Activated CD4-positive, alpha-beta memory T cell treated with anti-CD3 and anti-CD28 coated beads, Interleukin-2, amount 10 ng/mL, durations not matched to agents 7 days and 5 days (primary cell): Measurements from ENCODE around the gene TMC1. TPM values are rescaled to one million over a fixed set of nuclear protein-coding genes. Genes with fewer than 3 reads are reported as not detected.
"Not testable (repeated sequence)": the region's sequence is repeated elsewhere in the genome, so short reads cannot be mapped to it uniquely, and the experiment has no call there.

ENCODE experiments used
- CTCF ChIA-PET: fragments of 350-600 bp; sonication (Branson Sonifier 250); formaldehyde crosslinking; loops from one replicate; lab custom pipeline; 2021; ENCODE audit warnings: antibody characterized with exemption, inconsistent platforms; lab: Charles Lee
- POLR2A ChIA-PET: fragments of 350-600 bp; sonication (Branson Sonifier 250); formaldehyde crosslinking; loops from one replicate; lab custom pipeline; 2021; ENCODE audit warnings: antibody characterized with exemption; lab: Charles Lee
- DNase-seq: peaks from one replicate; pipeline ENCODE4 v3.0.0-alpha.2; 2020
- H3K27ac Mint-ChIP-seq: one replicate; pipeline ENCODE4 v1.8.0; 2021; ENCODE audit warnings: mild to moderate bottlenecking, mixed read lengths
- H3K27me3 Mint-ChIP-seq: one replicate; pipeline ENCODE4 v1.8.0; 2021; ENCODE audit warnings: mixed read lengths
- H3K36me3 Mint-ChIP-seq: one replicate; pipeline ENCODE4 v1.8.0; 2021; ENCODE audit warnings: low read depth, mixed read lengths
- H3K4me1 Mint-ChIP-seq: one replicate; pipeline ENCODE4 v1.8.0; 2021; ENCODE audit warnings: mixed read lengths
- H3K4me3 Mint-ChIP-seq: one replicate; pipeline ENCODE4 v1.8.0; 2021; ENCODE audit warnings: mild to moderate bottlenecking, mixed read lengths
- H3K9me3 Mint-ChIP-seq: one replicate; pipeline ENCODE4 v1.8.0; 2021; ENCODE audit warnings: mixed read lengths
- total RNA-seq, 2 experiments: library from RNA; stranded (reverse); gene quantifications; one replicate each; pipeline ENCODE4 v1.2.3, GENCODE V29; 2021

Gene TMC1
- total RNA-seq, 2 experiments from 2014 or later = 0.28 TPM; not detected in 1

DNA sequence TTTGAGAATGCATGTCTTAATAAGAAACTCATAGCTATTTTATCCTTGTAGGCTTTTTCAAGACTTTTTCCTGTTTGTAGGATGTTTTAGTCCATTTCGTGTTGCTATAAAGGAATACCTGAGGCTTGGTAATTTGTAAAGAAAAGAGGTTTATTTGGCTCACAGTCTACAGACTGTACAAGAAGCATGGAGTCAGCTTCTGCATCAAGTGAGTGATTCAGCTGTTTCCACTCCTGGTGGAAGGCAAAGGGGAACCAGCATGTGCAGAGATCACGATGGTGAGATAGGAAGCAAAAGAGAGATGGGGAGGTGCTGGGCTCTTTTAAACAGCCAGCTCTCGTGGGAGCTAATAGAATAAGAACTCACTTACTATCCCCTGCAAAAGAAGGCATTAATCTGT lies 254.2 kb downstream of the TMC1 start:
- ChIA-PET POLR2A (no interaction called here), CTCF (no interaction called here)
- Mint-ChIP-seq H3K27ac (no peak overlapping the region), H3K27me3 (peaks cover 5% of the 10 kb centered on the region), H3K4me3 (no peak overlapping the region), H3K4me1 (no peaks in the 10 kb centered on the region), H3K36me3 (no peaks in the 10 kb centered on the region), H3K9me3 (no peaks in the 10 kb centered on the region)
- DNase-seq = no peak

DNA sequence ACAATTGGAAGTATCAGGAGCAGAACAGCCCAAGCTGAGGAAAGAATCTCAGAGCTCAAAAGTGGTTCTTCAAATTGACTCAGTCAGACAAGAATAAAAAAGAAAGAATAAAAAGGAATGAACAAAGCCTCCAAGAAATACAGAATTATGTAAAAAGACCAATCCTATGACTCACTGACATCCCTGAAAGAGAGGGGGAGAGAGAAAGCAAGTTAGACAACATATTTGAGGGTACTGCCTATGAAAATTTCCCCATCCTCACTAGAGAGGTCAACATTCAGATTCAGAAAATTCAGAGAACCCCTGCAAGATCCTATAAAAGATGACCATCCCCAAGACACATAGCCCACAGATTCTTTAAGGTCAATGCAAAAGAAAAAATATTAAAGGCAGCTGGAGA lies 258.2 kb downstream of the TMC1 start:
- CTCF ChIA-PET = no interaction called here
- Mint-ChIP-seq H3K27me3 (peaks cover 14% of the 10 kb centered on the region), H3K4me1 (no peaks in the 10 kb centered on the region), H3K36me3 (no peaks in the 10 kb centered on the region), H3K4me3 (no peak overlapping the region), H3K9me3 (no peaks in the 10 kb centered on the region), H3K27ac (no peak overlapping the region)
- no peak for DNase-seq
- POLR2A ChIA-PET = no interaction called here

DNA sequence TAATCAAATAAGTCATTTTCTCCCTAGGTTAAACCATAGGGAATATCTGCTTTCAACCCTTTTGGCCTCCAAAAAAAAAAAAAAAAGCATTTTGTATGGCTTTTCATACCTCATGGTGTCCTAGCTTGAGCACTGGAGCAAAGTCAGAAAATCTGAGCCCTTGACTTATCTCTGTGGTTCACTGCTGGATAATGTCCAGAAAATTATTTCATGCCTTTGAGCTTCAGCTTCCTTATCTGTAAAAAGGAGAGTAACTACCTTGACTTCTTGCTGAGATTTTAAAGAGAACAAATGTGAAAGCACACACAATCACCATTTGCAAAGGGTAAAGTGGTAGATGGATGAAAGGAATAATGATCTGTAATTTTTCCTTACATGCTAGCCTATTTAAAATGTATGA lies 265.5 kb downstream of the TMC1 start:
- ChIA-PET POLR2A (no interaction called here), CTCF (no interaction called here)
- no peaks in the 10 kb centered on the region for H3K9me3 Mint-ChIP-seq
- H3K27ac Mint-ChIP-seq = no peak overlapping the region
- H3K4me1 Mint-ChIP-seq = no peaks in the 10 kb centered on the region
- no peak overlapping the region for H3K4me3 Mint-ChIP-seq
- H3K27me3 Mint-ChIP-seq = peaks cover 9% of the 10 kb centered on the region
- DNase-seq = no peak
- no peaks in the 10 kb centered on the region for H3K36me3 Mint-ChIP-seq

DNA sequence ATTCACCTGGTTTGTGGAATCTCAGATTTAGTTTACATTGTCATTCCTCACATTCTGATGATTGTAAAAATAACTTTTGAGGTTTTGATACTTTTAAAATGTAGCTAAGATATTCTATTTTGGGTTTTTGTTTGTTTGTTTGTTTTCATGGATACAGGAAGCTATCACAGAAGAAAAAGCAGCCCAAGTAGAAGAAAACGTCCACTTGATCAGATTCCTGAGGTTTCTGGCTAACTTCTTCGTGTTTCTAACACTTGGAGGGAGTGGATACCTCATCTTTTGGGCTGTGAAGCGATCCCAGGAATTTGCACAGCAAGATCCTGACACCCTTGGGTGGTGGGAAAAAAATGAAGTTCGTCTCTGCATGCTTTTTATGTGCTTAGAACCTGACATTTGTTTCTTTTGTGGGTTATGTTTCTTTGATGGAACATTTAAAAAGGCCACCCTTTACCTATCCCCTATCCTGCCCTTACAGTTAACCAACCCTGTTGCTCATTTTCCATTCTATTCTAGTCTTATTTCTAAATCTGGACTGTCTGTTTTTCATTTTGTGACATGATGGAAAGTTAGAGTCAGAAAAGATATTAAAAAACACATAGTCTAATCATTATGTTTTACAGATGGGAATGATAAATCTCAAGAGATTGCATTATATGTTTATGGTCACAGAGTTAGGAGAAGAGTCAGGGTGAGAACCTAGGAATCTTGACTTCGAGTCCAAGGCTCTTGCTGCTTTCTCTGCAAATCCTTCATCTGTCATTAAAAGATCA lies 267.7 kb downstream of the TMC1 start:
- ChIA-PET CTCF (no interaction called here), POLR2A (no interaction called here)
- H3K36me3 Mint-ChIP-seq = no peaks in the 10 kb centered on the region
- H3K4me1 Mint-ChIP-seq = no peaks in the 10 kb centered on the region
- H3K9me3 Mint-ChIP-seq = no peaks in the 10 kb centered on the region
- no peak for DNase-seq
- no peak overlapping the region for H3K4me3 Mint-ChIP-seq
- peaks cover 2% of the 10 kb centered on the region for H3K27me3 Mint-ChIP-seq
- no peak overlapping the region for H3K27ac Mint-ChIP-seq

DNA sequence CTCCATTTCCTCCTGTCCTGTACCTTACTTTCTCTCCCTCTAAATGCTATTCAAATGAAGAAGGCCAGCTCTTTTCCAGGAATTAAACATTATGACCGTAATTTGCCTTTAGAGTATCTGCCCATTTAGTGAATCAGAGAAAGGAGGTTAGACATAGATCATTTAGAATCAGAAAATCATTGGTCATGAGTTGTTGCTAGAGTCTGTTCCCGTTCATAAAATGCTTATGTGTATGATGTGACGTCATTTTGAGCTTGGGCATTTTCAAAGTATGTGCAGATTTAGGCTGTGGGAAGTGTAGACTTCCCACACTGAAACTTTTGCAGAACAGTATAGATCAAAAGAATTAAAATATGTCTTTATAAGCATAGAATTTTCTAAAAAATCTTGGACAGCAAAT lies 268.5 kb downstream of the TMC1 start:
- H3K4me3 Mint-ChIP-seq = no peak overlapping the region
- H3K27me3 Mint-ChIP-seq = no peaks in the 10 kb centered on the region
- POLR2A ChIA-PET = no interaction called here
- CTCF ChIA-PET = no interaction called here
- H3K9me3 Mint-ChIP-seq = no peaks in the 10 kb centered on the region
- DNase-seq = no peak
- no peaks in the 10 kb centered on the region for H3K4me1 Mint-ChIP-seq
- no peak overlapping the region for H3K27ac Mint-ChIP-seq
- no peaks in the 10 kb centered on the region for H3K36me3 Mint-ChIP-seq

DNA sequence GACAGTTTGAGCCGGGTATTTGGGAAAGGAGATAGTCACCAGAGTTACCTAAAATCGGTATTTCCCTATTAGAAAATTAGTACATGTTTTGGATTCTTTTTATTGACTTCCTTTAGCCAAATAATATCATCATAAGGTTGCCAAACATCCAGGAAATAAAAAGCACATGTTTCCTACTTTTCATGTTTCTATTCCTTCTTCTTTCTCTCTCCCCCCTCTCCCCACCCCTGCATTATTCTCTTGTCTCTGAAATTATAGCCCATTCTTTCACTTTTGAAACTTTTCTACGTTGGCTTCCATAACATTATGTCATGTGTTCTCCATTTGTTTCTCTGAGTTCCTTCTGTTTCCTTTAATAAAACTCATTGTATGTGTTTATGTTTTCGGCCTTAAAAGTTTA lies 269.6 kb downstream of the TMC1 start:
- Mint-ChIP-seq H3K9me3 (no peaks in the 10 kb centered on the region), H3K27me3 (no peaks in the 10 kb centered on the region), H3K27ac (no peak overlapping the region), H3K4me1 (no peaks in the 10 kb centered on the region), H3K36me3 (no peaks in the 10 kb centered on the region), H3K4me3 (no peak overlapping the region)
- DNase-seq = no peak
- POLR2A ChIA-PET = no interaction called here
- CTCF ChIA-PET = no interaction called here

DNA sequence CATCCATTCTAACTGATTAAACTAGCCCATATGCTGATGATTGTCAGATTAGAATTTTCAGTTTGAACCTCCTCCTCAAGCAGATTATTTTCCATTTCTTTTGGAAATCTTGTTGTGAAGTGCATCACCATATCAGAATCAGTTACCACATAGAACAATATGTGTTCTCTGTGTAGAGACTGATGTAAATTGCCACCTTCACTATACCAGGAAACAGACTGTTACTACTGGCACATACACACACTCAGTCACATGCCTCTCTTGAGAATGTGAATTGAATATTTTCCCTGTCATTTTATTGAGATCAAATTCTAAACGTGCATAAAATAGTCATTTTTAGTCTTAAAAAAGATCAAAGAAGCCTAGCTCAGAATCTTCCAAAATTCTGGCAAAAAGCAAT lies 270.0 kb downstream of the TMC1 start:
- DNase-seq = no peak
- Mint-ChIP-seq H3K9me3 (no peaks in the 10 kb centered on the region), H3K27me3 (no peaks in the 10 kb centered on the region), H3K4me1 (no peaks in the 10 kb centered on the region), H3K27ac (no peak overlapping the region), H3K36me3 (no peaks in the 10 kb centered on the region), H3K4me3 (no peak overlapping the region)
- ChIA-PET CTCF (no interaction called here), POLR2A (no interaction called here)

DNA sequence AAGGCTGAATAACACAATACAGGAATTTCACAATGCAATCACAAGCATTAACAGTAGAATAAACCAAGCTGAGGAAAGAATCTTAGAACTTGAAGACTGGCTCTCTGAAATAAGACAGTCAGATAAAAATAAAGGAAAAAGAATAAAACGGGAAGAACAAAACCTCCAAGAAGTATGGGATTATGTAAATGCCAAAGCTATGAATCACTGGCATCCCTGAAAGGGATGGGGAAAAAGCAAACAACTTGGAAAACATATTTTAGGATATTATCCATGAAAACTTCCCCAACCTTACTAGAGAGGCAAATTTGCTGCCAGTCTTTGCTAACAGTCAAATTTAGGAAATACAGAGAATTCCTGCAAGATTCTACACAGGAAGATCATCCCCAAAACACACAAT lies 273.5 kb downstream of the TMC1 start:
- POLR2A ChIA-PET = no interaction called here
- H3K9me3 Mint-ChIP-seq = no peaks in the 10 kb centered on the region

DNA sequence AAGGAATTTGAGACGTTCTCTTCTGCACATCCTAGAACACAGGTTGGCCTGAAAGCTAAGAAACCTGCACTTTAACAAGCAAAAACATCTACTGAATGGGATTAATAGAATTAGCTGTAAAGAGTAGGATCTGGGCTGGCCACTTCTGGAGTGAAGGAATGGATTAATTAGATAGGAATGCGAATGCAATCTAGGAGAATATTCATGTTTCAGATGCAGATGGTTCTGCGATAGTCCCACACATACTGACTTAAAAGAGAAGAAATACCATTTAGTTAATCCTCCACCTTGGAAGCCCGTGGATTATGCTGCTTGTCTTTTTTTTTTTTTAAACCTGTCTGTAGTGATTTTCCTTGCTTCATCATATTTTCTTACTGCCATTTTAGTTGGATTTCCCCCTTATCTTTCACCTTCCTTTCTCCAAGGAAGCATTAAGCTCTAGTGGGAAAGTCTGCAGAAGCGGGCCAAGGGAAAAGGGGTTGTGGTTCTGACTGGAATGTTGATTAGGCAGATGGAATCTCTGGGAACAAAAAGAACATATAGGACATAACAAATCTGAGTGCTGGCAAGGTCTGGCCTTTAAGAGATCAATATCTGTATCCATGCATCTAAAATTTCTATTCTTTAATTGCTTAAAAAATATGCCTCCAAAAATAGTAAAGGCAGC lies 279.1 kb downstream of the TMC1 start:
- ChIA-PET CTCF (no interaction called here), POLR2A (no interaction called here)
- no peaks in the 10 kb centered on the region for H3K36me3 Mint-ChIP-seq
- DNase-seq = no peak
- H3K4me1 Mint-ChIP-seq = no peaks in the 10 kb centered on the region
- peaks cover 10% of the 10 kb centered on the region for H3K27me3 Mint-ChIP-seq
- no peak overlapping the region for H3K4me3 Mint-ChIP-seq
- H3K9me3 Mint-ChIP-seq = no peaks in the 10 kb centered on the region
- no peak overlapping the region for H3K27ac Mint-ChIP-seq

More for the DNA sequence above, 273.5 kb downstream of the TMC1 start:
- Mint-ChIP-seq H3K27ac (no peak overlapping the region), H3K4me3 (no peak overlapping the region), H3K27me3 (peaks cover 5% of the 10 kb centered on the region), H3K36me3 (no peaks in the 10 kb centered on the region), H3K4me1 (no peaks in the 10 kb centered on the region)
- no peak for DNase-seq
- CTCF ChIA-PET = no interaction called here

DNA sequence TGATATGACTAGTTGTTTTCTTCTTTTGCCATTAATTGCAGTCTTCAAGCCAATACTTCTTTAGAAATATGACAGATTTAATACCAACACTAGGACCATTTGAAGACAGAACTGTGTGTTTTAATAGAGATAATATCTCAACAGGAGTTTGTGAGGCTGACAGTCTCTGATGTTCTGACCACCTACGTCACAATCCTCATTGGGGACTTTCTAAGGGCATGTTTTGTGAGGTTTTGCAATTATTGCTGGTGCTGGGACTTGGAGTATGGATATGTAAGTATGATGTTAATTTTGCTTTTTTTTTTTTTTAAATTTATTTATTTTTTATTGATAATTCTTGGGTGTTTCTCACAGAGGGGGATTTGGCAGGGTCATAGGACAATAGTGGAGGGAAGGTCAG lies 283.8 kb downstream of the TMC1 start:
- CTCF ChIA-PET = no interaction called here
- H3K4me1 Mint-ChIP-seq = no peaks in the 10 kb centered on the region
- POLR2A ChIA-PET = no interaction called here
- no peaks in the 10 kb centered on the region for H3K36me3 Mint-ChIP-seq
- no peak overlapping the region for H3K27ac Mint-ChIP-seq
- no peaks in the 10 kb centered on the region for H3K9me3 Mint-ChIP-seq
- H3K4me3 Mint-ChIP-seq = no peak overlapping the region
- DNase-seq = no peak
- H3K27me3 Mint-ChIP-seq = peaks cover 5% of the 10 kb centered on the region

DNA sequence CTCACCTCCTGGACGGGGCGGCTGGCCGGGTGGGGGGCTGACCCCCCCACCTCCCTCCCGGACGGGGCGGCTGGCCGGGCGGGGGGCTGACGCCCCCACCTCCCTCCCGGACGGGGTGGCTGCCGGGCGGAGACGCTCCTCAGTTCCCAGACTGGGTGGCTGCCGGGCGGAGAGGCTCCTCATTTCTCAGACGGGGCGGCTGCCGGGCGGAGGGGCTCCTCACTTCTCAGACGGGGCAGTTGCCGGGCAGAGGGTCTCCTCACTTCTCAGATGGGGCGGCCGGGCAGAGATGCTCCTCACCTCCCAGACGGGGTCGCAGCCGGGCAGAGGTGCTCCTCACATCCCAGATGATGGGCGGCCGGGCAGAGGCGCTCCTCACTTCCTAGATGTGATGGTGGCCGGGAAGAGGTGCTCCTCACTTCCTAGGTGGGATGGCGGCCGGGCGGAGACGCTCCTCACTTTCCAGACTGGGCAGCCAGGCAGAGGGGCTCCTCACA lies 285.0 kb downstream of the TMC1 start:
- H3K9me3 Mint-ChIP-seq, CTCF ChIA-PET, H3K27me3 Mint-ChIP-seq, H3K27ac Mint-ChIP-seq, H3K36me3 Mint-ChIP-seq, H3K4me1 Mint-ChIP-seq, POLR2A ChIA-PET, DNase-seq, H3K4me3 Mint-ChIP-seq: not testable (repeated sequence)

DNA sequence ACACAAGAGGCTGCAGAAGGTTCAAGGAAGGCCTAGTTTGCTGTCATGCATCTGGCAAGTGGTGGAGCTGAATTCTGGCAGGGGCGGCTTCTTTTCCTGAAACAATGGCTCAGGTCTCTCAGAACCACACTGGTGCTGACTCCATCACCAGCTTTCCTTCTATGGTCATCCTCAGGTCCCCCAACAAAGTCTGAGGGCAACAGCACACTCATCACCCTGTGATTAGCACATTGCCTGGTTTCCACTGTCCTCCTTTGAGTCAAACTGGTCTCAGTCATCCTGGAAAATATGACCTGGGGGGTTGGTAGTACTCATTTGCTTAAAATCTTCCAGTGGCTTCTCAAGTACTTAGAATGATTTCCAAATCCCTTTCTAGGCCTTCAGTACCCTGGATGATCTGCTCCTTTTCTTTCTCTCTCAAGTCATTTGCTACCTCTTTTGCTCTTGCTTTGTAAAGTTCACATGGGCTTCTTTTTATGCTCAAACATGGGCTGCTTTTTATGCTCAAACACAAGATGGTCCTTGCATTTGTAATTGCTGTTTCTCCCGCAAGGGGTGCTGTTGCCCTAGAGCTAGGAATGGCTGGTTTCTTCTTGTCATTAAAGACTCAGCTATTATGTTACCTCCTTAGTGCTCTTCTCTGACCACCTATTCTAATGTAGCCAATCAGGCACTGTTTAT lies 286.5 kb downstream of the TMC1 start:
- Mint-ChIP-seq H3K36me3 (no peaks in the 10 kb centered on the region), H3K27ac (no peak overlapping the region), H3K4me3 (no peak overlapping the region), H3K4me1 (no peaks in the 10 kb centered on the region), H3K27me3 (peaks cover 3% of the 10 kb centered on the region), H3K9me3 (no peaks in the 10 kb centered on the region)
- CTCF ChIA-PET = interaction anchor here (1.9 kb wide), 1 partner anchor 11 kb away, joined by 6 read pairs; no protein-coding TSS in a partner anchor
- POLR2A ChIA-PET = no interaction called here
- DNase-seq = no peak

DNA sequence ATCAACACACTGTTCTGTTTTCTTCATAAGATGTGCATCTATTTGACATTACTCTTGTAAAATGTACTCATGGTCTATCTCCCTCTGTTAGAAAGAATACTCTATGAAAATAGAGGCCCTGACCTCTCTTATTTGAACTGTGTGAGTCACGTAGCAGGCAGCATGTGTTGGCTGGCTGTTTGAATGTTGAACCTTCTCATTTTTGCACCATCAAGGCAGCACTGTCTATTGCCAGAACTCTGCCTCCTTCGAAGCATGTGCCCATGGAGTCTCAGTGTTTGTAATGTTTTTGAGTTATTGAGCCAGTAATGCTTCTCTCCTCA lies 287.0 kb downstream of the TMC1 start:
- CTCF ChIA-PET = interaction anchor here (1.9 kb wide), 1 partner anchor 11 kb away, joined by 6 read pairs; no protein-coding TSS in a partner anchor

More for the DNA sequence above, 287.0 kb downstream of the TMC1 start:
- H3K27me3 Mint-ChIP-seq = peaks cover 2% of the 10 kb centered on the region
- no peak overlapping the region for H3K4me3 Mint-ChIP-seq
- H3K4me1 Mint-ChIP-seq = no peaks in the 10 kb centered on the region
- POLR2A ChIA-PET = no interaction called here
- no peak overlapping the region for H3K27ac Mint-ChIP-seq
- no peaks in the 10 kb centered on the region for H3K9me3 Mint-ChIP-seq
- DNase-seq = no peak
- no peaks in the 10 kb centered on the region for H3K36me3 Mint-ChIP-seq
